MCF 10A (cell line): Measurements from ENCODE around the gene IL17REL. TPM values are rescaled to one million over a fixed set of nuclear protein-coding genes. Genes with fewer than 3 reads are reported as not detected.

Experiments
- BruUV-seq: library from RNA; stranded (reverse); fragments of 400-500 nt; replicated peaks from 2 replicates; lab custom pipeline; 2021; lab: Mats Ljungman, UMichigan
- CTCF ChIA-PET: fragments of 300-600 bp; sonication (Branson Sonifier 250); formaldehyde crosslinking; extraction: SDS; loops from one replicate; lab custom pipeline; 2021; ENCODE audit warnings: antibody characterized with exemption, inconsistent platforms; lab: Yijun Ruan, JAX
- POLR2A ChIA-PET: fragments of 300-600, 350-650 bp; sonication (Branson Sonifier 250); formaldehyde crosslinking; extraction: SDS; loops from one replicate; lab custom pipeline; 2020; ENCODE audit warnings: antibody characterized with exemption, inconsistent platforms; lab: Yijun Ruan, JAX
- DNase-seq: peaks from one replicate; pipeline ENCODE4 v3.0.0-alpha.2; 2018; ENCODE audit not compliant: unreplicated experiment
- H3K27ac Mint-ChIP-seq: one replicate; pipeline ENCODE4 v1.8.0; 2022; ENCODE audit warnings: mild to moderate bottlenecking, low read depth, mixed read lengths; ENCODE audit not compliant: unreplicated experiment
- H3K27me3 Mint-ChIP-seq: one replicate; pipeline ENCODE4 v1.8.0; 2022; ENCODE audit warnings: mixed read lengths; ENCODE audit not compliant: insufficient read depth, unreplicated experiment
- H3K36me3 Mint-ChIP-seq: one replicate; pipeline ENCODE4 v1.8.0; 2022; ENCODE audit warnings: mild to moderate bottlenecking, moderate library complexity, mixed read lengths; ENCODE audit not compliant: insufficient read depth, unreplicated experiment
- H3K4me1 Mint-ChIP-seq: one replicate; pipeline ENCODE4 v1.8.0; 2022; ENCODE audit warnings: mixed read lengths; ENCODE audit not compliant: insufficient read depth, unreplicated experiment
- H3K4me3 Mint-ChIP-seq: one replicate; pipeline ENCODE4 v1.8.0; 2022; ENCODE audit warnings: mild to moderate bottlenecking, moderate library complexity, mixed read lengths; ENCODE audit not compliant: unreplicated experiment
- H3K9me3 Mint-ChIP-seq: one replicate; pipeline ENCODE4 v1.8.0; 2022; ENCODE audit warnings: mixed read lengths; ENCODE audit not compliant: unreplicated experiment
- CTCF ChIP-seq: fragments of 200-600 bp; IDR thresholded peaks from one replicate; pipeline ENCODE4 v1.8.0; 2022; ENCODE audit warnings: antibody characterized with exemption, mild to moderate bottlenecking; ENCODE audit not compliant: unreplicated experiment
- intact Hi-C: fragments of 100-400 bp; cut with micrococcal nuclease; formaldehyde crosslinking; loops from 2 replicates; pipeline ENCODE4 v1.14.1; 2022
- total RNA-seq: library from RNA; stranded (reverse); gene quantifications from 2 replicates; pipeline ENCODE4 v1.2.3, GENCODE V29; 2022

The IL17REL gene
- total RNA-seq, 1 experiment from 2014 or later, result not detected

GRCh38 chr22:49975543-49976389, 36.8 kb downstream of the IL17REL start:
- intact Hi-C loops, result no loop called here
- H3K27me3 Mint-ChIP-seq, result no peaks in the 10 kb centered on the region
- no peak overlapping the region for H3K27ac Mint-ChIP-seq
- peaks cover 12% of the 10 kb centered on the region for H3K9me3 Mint-ChIP-seq
- no peak for DNase-seq
- no peak overlapping the region for H3K4me3 Mint-ChIP-seq
- ChIA-PET POLR2A (interaction anchor here (0.8 kb wide), 1 partner anchor 30 kb away, joined by 7 read pairs; no protein-coding TSS in a partner anchor), CTCF (no interaction called here)
- no peak for TF ChIP-seq CTCF
- no TSS peak for BruUV-seq
- peaks cover 12% of the 10 kb centered on the region for H3K36me3 Mint-ChIP-seq
- H3K4me1 Mint-ChIP-seq, result peaks cover 7% of the 10 kb centered on the region

DNA sequence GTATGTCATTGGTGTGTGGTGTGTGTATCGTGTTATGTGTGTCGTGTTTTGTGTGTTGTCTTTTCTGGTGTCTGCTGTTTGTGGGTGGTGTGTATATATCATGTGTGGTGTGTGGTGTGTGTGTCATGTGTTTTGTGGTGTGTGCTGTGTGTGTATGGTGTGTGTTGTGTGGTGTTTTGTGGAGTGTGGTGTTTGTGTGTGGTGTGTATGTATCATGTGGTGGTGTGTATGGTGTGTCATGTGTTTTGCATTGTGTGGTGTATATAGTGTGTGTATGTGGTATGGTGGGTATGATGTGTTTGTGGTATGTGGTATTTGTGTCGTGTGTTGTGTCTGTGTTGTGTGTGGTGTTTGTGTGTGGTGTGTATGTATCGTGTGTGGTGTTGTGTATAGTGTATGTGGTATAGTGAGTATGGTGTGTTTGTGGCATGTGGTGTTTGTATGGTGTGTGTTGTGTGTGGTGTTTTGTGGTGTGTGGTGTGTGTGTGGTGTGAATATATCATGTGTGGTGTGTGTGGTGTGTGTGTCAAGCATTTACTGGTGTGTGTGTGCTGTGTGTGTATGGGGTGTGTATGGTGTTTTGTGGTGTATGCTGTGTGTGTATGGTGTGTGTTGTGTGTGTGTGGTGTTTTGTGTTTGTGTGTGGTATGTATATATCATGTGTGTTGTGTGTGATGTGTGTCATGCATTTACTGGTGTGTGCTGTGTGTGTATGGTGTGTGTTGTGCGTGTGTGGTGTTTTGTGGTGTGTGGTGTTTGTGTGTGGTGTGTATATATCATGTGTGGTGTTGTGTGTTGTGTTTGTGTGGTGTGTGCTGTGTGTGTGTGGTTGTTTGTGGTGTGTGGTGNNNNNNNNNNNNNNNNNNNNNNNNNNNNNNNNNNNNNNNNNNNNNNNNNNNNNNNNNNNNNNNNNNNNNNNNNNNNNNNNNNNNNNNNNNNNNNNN, 39.3 kb downstream of the IL17REL start:
- H3K27ac Mint-ChIP-seq, result no peak overlapping the region
- intact Hi-C loops, result loop anchor here (5.0 kb wide), 1 partner anchor 54 kb away; no protein-coding TSS in a partner anchor
- no peak overlapping the region for H3K4me3 Mint-ChIP-seq
- H3K9me3 Mint-ChIP-seq, result no peaks in the 10 kb centered on the region
- H3K27me3 Mint-ChIP-seq, result no peaks in the 10 kb centered on the region
- ChIA-PET CTCF (no interaction called here), POLR2A (no interaction called here)
- H3K4me1 Mint-ChIP-seq, result peaks cover 11% of the 10 kb centered on the region
- no peak for DNase-seq
- BruUV-seq, result no TSS peak
- peaks cover 7% of the 10 kb centered on the region for H3K36me3 Mint-ChIP-seq
- TF ChIP-seq CTCF, result no peak

DNA sequence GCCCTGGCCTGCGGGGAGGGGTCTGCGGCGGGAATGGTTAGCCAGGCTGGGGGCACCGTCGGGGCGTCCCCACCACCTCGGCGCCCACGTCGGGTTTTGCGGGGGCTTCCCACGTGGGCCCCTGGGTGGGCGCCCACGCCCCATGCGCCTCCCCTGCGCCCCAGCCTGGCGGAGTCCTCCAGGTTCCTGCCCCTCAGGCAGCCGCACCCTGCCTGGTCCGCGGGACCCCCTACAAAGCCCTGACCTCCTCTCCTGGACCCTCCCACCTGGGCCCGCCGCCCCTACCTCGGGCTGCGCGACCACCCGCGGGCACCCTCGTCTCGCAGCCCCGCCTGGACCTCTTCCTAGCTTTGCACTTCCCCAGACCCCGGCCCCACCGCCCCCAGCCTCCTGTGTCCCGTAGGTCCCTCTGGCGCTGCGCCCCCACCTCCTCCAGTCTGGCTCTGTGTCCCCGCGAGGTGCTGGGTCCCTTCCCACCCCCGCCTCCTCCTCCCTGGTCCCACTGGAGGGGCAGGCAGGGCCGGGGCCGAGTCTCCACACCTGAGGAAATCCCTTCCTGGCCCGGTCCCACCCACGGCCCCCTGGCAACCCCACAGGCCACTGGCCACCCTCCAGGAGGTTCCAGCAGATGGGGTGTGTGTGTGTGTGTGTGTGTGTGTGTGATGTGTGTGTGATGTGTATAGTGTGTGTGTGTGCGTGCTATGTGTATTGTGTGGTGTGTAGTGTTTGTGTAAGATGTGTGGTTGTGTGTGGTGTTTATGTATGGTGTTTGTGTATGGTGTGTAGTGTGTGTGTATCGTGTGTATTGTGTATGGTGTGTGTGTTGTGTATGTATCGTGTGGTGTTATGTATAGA, 40.2 kb downstream of the IL17REL start:
- POLR2A ChIA-PET, result interaction anchor here (0.9 to 6.8 kb wide), 4 partner anchors 10 to 38 kb away, joined by 3 to 46 read pairs (median 18); partner anchors contain the start of gene PIM3
- TF ChIP-seq CTCF, result no peak
- no peak for DNase-seq
- Mint-ChIP-seq H3K36me3 (peaks cover 8% of the 10 kb centered on the region), H3K27ac (no peak overlapping the region), H3K9me3 (no peaks in the 10 kb centered on the region), H3K4me1 (peaks cover 11% of the 10 kb centered on the region), H3K4me3 (no peak overlapping the region), H3K27me3 (no peaks in the 10 kb centered on the region)
- no TSS peak for BruUV-seq
- intact Hi-C loops, result loop anchor here (5.0 kb wide), 1 partner anchor 55 kb away; no protein-coding TSS in a partner anchor
- CTCF ChIA-PET, result interaction anchor here (0.6 to 0.7 kb wide), 2 partner anchors 21 to 258 kb away, joined by 4 to 5 read pairs; no protein-coding TSS in a partner anchor
